Esophagus mucosa (tissue), 1 donor: ENCODE measurements around the gene QKI. TPM values are rescaled to one million over a fixed set of nuclear protein-coding genes. Genes with fewer than 3 reads are reported as not detected.

ENCODE experiments used
- ATAC-seq: fragments of 200-7000 bp; cut with Tn5 transposase; one replicate; pipeline ENCODE4 v1.9.1; 2020
- total RNA-seq: library from RNA; stranded (reverse); gene quantifications from one replicate; pipeline ENCODE4 v1.2.4, GENCODE V29; 2023
- donor health status: DM: yes; HTN: yes; CAD: no.

QKI gene
- total RNA-seq, 1 donor from 2014 or later, result 39.6 TPM

DNA sequence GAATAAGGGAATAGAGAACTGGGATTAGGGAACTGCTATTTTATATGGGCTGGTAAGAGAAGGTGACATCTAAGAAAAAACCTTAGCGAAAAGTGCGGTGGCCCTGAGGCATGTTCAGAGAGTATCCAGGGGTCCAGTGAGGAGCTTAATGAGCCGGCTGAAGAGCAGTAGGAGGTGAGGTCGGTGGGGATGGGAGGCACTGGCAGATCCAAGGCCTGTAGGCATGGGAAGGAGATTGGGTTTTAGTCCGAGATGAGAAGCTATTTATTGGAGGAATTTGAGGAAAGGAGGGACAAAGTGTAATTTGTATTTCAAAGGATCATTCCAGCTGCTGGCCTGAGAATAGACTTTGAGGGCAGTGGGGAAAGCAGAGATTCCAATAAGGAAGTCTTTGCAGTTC lies 123.8 kb downstream of the QKI start:
- ATAC-seq, result no peak

DNA sequence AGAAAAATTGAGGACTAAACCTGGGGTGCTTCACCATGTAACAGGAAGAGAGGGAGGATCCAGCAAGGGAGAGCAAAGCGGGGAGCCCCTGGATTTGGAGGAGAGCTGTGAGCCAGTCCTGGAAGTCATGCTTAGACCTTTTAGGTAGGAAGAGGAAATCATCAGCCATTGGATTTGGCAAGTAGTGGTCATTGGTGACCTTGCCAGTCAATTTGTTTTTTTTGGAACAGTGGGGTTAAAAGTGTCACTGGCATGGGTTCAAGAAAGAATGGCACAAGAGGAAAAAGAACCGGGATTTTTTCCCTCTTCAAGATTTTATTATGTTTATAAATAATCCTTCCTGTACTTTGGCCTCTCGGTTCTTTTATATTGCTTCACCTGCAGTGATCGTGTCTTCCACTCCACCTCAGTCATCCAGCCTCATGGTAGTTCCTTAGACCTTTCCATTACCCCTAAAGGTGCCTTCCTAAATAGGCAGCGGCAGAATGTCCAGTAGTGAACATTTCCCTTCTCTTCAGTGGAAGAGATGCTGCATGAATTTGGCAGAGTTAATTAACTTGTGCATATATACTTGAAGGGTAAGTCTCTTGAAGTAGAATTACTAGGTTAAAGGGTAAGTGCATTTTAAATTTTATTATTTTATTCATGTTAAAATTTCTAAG lies 124.7 kb downstream of the QKI start:
- ATAC-seq, result no peak

DNA sequence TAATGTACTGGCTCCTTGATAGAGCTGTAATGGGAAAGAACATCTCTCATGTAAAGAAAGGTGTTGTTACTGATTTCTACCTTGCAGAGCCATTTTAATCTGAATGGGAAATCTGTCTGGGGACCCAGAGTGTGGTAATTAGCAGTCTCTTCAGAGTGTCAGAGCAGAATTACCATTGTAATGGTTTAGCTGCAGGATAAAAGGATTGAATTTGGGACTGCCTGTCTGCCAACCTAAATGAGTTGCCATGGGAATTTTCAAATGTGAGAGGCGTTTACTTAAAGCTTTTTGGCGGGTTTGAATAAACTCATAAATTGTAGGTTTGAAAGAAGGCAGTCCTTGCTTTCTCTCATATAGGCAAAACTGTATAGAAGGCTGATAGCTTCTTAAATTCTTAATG lies 128.8 kb downstream of the QKI start:
- ATAC-seq, result no peak

DNA sequence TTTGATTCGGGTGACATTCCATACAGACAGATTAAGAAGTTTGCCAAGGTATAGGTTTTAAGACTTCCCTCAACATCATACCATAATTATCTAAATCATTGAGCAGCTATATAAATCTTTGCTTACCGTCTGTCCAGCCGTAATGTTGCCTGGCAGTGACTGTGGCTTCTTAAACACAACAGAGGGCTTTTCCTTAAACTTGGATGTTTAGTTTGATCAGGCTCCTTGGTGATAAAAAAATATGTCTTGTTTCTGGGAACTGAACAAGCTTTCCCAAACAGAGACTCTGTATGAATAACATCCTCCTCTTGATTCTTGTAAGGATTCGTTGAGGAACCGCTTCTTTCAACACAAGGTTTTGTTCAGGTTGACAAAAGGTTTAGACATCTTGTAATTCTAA lies 130.9 kb downstream of the QKI start:
- no peak for ATAC-seq

DNA sequence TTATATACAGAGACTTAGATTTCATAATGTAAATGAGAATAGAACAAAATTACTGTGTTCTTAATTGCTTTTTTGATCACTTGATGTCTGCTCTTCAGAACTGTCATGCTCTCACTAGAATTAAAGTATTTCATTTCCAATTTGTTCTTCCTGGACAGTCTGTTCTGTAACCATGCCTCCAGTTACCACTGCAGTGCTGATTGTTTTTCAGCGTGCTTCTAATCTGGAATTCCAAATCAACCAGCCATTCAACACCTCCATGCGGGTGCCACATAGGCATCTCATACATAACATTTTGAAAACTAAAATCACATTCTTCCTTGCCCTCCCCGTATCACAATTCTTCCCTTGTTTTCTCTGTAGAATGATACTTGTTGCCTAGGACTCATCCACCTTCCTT lies 132.8 kb downstream of the QKI start:
- no peak for ATAC-seq

DNA sequence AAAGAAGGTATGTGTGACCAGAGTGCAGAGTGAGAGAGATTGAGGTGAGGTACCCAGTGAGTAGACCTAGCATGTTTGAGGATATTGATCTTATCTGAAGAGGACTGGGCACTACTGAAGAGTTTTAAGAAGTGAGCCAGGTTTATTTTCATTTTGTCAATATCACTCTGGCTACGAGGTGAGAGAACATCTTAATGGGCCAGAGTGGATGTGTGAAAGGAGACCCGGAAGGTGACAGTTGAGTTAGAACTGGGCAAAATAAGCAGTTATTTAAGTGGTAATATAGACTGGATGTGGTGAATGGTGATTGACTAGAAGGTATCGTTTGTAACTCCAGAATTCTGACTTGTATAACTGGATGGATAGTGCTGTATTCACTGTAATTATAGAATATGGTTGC lies 134.1 kb downstream of the QKI start:
- ATAC-seq, result no peak

DNA sequence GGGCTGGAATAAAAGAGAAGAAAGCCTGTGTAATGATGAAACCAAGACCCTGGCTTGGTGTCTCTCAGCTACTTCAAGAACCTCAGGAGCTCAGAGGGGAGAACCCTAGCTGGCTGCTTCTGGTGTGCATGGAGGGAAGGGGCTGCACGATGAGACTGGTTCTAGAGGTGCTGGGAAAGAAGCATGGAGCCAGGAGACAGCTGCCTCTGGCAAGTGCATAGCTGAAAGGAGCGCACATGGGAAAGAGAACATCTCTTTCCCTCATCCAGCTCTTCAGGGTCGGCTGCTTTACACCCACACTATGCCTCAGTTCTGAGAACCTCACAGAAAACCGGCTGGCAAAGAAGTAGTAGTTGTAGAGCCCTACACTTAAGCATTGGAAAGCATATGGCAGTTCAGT lies 139.5 kb downstream of the QKI start:
- ATAC-seq, result no peak

DNA sequence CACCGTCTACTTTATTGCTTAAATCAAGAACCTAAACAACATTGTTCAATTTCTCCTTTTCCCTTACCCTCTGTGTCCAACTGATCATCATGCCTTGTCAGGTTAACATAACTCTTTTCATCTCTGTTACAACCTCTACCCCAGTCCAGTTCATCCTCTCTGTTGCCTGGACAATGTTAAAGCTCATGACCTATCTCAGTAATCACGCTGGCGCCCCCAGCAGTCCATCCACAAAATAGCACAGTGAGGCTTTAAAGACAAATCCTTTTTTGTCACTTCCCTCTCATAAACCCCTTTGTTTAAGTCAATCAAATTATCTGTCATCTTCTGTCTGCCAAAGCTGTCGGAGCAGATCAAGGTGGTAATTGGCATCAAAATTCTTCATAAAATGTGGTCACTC lies 140.1 kb downstream of the QKI start:
- peak; percentile 53 for ATAC-seq

DNA sequence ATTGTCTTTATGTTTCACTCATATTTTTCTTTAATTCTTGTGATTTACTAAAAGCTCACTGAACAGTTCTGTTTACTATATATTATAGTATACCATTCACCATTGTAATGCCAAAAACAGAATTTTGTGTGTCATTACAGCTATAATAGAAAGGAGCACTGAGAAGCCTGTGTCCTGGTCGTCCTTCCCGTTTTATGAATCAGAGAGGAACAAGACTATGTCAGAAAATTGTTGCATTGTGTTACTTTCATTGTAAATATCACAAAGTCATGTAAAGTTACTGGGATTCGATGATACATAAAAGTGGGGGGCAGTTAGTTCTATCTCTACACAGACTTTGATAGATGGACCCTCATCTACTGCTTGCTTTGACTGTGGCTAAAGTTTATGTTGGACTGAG lies 145.1 kb downstream of the QKI start:
- ATAC-seq, result no peak

DNA sequence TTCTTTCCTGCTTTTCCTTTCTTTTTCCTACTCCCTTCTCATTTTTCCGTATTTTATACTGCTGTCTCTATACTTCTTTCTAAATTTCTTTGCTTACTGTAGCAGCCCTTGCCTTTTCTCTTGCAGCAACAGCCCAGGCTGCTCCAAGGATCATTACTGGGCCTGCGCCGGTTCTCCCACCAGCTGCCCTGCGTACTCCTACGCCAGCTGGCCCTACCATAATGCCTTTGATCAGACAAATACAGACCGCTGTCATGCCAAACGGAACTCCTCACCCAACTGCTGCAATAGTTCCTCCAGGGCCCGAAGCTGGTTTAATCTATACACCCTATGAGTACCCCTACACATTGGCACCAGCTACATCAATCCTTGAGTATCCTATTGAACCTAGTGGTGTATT lies 148.8 kb downstream of the QKI start:
- no peak for ATAC-seq

DNA sequence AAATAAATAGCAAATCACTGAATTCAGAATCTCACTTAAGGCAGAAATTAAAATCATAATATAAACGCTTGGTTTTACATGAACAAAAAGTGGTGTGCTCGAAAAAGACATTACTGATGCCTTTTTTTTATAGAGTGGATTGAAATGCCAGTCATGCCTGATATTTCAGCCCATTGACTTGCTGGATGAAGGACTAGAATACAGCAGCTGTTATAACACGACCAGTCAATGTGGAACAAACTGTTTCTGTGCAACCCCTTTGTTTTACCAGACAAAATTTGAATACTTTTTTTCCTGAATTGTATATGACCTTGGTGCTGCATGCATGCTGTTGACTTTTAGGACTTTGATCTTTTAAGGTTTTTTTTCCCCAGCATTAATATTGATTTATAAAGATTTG lies 150.0 kb downstream of the QKI start:
- ATAC-seq, result no peak

DNA sequence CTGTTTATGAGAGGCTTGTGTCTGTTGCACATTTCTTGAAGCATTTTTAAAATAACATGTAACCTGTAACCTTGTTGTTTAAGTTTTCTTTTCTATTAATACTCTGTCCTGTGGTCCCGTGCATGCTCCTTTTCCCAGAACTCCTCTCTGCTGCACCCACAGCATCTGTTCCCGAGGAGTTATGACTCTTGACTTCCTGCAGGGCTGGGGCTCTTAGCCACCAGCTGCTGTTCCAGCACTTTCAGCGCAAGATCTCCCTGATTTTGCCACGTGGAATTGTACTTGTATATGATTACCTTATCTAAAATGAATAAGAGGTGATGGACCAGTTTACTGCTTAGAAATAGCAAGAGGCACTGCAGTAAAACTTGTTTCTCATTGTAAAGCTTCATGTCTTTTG lies 150.6 kb downstream of the QKI start:
- ATAC-seq, result no peak

DNA sequence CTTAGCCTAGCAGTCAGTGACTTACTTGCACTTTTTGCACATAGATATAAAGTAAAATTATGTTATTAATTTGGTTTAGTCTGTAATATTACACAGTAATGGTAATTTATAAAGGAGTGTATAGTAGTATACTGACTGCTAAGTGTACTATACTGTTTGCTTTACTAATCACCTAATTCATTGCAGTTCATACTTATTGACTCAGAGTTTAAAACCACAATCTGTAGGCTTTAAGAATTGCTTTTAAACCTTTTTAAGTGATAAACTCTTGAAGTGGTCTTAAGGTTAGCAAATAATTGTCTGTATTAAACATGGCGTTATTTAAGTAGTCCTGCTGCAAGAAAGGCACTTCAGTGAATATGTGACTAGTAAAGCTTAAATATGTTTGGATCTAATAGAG lies 151.5 kb downstream of the QKI start:
- ATAC-seq, result no peak

DNA sequence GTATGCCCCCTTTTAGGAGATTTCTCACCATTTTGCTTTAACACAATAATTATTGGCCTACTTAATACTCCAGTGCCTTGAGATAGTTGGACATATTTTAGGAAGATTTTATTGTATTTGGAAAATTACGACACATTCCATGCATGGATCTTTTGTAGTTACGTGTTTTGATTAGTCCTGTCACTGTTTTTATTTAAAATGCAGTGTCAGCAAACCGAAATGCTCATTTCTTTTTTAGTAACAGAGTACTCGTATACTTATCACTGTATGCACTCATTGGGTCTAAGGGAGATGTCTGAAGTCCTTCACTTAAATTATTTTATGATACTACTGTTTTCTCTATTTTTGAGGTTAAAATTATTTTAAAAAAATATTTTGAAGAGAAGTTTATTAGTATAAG lies 153.8 kb downstream of the QKI start:
- ATAC-seq, result no peak

DNA sequence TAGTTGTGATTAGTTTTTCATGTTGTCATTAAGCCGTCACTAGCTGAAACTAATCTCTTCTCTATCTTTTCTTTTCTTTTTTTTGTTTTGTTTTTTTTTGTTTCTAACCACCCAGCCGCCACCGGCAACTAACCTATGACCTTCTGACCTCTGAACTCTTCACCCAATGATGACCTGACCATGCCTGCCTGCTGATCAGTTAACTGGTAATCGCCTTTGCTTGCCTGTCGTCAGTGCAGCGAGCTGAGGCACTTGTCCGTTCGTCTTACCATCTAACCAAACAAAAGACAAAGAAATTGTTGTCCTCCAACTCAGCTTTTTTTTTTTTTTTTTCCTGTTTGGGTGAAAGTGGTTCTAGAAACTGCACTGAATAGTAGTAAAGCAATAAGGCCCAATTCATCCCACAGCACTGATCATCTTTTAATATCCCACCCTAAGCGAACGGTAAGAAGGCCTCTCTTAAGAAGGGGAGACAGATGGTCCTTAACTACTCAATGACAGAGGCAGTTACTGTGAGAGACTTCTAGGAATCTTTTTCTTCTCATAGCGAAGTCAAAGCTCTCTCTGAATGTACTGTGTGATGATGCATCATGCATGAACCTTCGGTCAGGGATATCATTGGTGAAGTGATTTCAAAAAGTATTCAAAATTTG lies 156.2 kb downstream of the QKI start:
- ATAC-seq, result no peak

DNA sequence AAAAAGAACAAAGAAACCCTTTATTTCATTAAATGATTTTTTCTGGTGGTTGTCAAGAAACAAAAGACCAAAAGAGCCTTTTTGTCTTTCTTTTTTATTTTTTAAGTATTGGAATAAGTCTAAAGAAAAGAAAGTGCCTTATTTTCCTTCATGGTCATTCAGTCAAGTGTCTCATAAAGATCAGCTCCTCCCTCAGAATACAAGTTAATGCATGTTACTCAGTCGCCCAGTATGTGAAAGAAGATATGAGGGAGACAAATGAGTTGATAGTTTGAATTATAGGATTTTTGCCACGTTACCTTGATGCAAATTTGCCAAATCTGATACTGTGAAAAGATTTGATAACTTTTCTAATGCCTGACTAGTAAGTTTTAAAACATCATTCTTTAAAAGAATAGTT lies 157.2 kb downstream of the QKI start:
- ATAC-seq, result no peak

DNA sequence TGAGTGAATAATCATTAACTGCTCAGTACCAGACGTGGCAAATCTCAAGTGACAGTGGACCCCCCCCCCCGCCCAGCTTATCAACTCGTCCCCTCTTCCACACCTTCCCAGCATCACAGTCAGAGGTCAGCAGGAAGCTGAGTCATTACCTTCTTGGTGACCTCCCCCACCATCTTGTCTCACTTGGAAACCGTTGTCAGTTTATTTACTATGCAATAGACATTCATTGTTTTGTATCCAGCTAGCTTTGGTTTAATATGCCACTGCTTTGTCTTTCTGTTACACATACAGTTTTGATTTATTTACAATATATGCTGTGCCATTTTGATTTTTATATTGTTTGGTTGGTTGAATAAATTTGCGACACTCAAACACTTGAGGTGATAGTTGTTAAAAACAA lies 158.1 kb downstream of the QKI start:
- ATAC-seq, result no peak

DNA sequence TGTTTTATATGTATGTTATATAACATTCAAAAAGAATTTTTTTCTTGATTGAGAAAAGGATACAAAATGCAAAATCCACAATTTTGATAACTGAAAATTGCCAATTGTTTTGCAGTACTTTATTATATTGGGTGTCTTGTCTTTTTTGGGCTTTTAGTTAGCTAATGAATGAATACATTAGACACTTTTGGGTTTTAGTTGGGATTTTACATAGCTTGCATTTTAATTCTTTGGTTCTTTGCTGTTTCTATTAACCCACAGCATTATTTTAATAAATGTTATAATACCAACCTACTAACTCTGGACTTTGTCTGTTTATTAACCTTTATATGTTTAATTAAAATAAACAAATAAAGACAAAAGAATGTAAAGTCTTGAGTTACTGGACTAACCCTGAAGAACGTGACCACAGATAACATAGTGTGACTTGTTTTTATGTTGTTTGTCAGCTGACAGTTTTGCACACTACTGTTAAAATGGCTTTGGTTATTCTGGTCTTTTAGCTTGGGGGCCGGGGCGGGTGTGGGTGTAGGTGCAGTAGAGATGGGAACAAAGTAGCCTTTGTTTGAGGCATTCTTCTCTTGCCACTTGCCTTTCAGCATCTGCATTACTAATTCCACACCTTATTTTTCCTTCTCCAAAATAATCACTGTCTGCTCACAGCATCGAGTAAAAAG lies 159.1 kb downstream of the QKI start:
- no peak for ATAC-seq

DNA sequence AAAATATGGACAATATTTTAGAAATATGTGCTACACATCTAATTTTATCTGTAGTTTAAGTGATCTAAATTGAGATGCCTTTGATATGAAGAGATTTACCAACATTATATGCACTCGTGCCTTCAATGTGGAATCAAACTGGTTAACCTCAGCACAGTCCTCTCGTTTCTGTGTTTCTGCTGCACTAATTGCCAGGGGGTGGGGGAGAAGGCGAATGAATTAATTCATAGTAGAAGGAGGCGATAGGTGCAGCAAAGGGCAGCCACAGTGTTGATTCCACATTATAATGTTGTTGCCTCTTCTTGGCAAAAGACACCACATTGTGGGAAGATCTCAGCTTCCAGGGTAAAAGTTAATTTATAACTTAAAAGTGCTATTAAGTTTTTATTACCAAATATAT lies 161.6 kb downstream of the QKI start:
- ATAC-seq, result no peak

DNA sequence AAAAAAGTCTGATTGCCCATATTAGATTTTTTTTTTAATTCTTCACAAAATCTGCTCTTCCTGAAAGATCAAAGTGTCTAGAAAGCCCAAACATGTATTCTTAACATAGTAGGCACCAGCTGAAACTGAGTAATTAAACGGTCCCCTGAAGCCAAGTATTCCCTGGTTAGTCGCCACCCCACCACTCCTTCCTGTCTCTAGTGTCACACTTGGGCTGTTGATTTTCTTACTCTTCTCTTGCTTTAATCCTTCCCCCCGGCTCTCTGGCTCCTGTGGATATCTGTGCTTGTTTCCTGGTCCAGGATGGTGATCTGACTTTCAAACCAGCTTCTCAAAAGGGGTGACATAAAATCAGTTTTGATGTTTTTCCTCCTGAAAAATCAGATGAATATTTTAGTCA lies 162.9 kb downstream of the QKI start:
- no peak for ATAC-seq

DNA sequence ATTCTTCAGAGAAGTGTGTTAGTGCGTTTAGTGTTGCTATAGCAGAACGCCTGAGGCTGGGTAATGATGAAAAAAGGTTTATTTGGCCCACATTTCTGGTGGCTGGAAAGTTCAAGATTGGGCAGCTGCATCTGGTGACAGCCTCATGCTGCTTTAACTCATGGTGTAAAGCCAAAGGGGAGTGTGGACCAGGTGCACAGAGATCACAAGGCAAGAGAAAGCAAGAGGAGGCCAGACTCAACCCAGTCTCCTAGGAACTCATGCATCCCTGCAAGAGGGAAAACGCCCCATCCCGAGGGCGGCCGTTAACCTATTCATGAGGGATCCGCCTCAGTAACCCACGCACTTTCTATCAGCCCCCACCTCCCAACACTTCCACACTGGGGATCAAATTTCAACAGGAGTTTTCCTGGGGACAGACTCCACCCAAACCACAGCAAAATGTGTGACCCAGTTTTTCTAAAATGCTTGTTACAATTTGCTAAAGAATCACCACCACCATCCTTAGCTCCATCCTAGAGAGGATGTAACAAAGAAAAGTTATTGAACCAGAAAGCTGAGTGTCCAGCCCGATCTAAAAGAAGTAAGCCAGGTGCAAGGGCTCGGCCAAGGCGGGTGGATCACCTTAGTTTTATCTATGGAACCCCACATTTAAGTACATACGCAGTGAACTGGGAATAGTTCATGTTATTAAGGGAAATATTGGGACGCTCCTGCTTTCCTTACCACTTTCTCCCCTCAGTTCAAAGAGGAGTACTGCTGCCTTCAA lies 164.8 kb downstream of the QKI start:
- ATAC-seq, result peak; percentile 46

DNA sequence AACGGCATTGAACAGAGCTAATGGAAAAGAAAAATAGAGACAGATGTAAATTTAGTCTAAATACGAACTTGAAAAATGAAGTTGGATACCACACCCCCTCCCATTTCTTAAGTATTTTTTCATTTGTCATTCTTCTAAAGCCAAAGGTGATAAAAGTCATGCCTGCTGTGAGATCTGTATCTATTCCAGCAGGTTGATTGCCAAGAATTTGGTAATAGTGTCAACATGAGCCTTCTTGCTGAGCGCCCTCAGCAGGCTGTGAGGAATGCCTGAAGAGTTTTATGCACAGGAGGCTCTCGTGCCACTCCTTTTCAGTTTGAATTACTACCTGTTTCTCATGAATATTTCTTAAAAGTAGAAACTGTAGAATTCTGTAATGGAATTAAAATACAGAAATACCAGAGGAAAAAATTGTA lies 165.4 kb downstream of the QKI start:
- ATAC-seq, result peak; percentile 55

DNA sequence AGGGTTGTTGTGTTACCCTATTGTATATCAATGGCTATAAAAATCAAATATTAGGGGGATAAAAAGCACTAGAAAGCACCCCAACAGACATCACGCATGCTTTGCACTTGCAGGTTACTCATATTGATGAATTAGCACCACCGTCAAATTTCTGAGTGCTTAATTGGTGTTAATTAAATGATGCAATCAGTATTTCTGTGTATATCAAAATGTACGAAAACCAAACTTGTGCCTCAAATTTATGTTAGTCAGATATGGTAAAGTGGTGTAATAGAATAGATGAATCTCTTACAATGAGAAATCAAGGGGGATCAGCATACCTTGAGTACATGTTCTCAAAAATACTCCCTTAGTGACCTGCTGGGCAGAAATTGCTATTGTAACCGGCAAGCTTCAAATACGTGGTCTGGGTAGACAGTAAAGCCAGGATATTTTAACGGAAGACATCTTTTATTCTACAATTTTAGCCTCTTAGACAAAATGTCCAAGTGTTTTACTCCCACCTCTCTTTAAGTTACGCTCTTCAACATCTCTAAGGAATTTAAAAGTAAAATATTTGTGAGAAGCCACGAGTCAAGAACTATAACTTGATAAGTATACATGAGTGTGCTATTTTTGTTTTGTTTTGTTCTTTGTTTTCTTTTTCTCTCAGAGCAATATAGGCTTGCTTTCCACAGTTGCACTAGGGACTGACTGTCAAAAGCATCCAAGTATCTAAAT lies 166.0 kb downstream of the QKI start:
- no peak for ATAC-seq
